Measurements from ENCODE around the gene MAVS.
"Not testable (repeated sequence)": the region's sequence is repeated elsewhere in the genome, so short reads cannot be mapped to it uniquely, and the experiment has no call there.

MAVS gene

DNA sequence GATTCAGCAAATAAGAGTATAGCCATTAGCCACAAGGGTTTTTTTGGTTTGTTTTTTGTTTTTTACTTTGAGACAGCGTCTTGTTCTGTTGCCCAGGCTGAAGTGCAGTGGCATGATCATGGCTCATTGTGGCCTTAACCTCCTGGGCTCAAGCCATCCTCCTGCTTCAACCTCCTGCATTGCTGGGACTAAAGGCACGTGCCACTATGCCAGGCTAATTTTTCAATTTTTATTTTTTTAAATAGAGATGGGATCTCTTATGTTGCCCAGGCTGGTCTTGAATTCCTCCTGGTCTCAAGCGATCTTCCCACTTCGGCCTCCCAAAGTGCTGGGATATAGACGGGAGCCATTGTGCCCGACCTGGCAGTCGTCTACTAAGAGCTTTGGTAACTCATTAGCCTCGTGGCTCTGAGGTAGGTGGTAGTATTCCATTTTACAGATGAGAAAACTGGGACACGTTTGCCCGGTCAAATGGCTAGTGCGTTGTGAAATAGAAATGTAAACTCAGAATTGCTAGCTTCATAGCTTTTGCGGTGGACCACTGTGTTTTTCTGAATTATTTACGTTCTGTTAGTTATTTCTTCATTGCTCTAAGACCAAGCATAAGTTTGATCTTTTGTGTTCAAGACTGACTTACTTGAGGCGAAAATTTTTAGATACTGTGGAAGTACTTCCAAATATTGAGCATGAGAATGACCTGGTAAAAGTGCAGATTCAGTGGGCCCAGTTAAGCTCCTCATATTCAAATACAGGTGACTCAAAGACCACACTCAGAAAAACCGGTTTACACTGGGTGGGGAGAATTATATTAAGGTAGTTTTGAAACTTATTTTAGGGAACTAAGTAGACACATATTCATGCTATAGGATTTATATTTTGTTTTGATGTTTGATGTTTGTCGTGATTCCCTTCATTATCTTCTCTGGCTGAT lies 44.6 kb downstream of the MAVS start:
- Histone ChIP-seq H3K27me3 (ENCODE audit: low read depth, low read length) (no peaks in the 10 kb centered on the region), H3K4me3 (ENCODE audit: low read depth in 1 of 2, low read length in 2 of 2) (peak overlapping the region; percentile 81 to 92), H3K36me3 (ENCODE audit: control insufficient read depth in 1 of 2, insufficient read depth in 2 of 2, low read length in 2 of 2) (peaks cover 0 to 4% of the 10 kb centered on the region in 2 donors), H3K27ac (ENCODE audit: low read length) (peak overlapping the region; percentile 21), H3K4me1 (ENCODE audit: control insufficient read depth in 1 of 2, insufficient read depth in 2 of 2, low read length in 2 of 2) (peaks cover 16 to 59% of the 10 kb centered on the region in 2 donors), H3K9me3 (ENCODE audit: control insufficient read depth in 1 of 2, low read length in 2 of 2) (no peaks in the 10 kb centered on the region)

GRCh38 chr20:3894796-3895195 lies 48.2 kb downstream of the MAVS start:
- no peak overlapping the region for H3K4me3 ChIP-seq (ENCODE audit: low read depth in 1 of 2, low read length in 2 of 2)
- H3K27me3 ChIP-seq (ENCODE audit: low read depth, low read length): no peaks in the 10 kb centered on the region
- H3K36me3 ChIP-seq (ENCODE audit: control insufficient read depth in 1 of 2, insufficient read depth in 2 of 2, low read length in 2 of 2): no peaks in the 10 kb centered on the region
- no peak overlapping the region for H3K27ac ChIP-seq (ENCODE audit: low read length)
- H3K9me3 ChIP-seq (ENCODE audit: control insufficient read depth in 1 of 2, low read length in 2 of 2): no peaks in the 10 kb centered on the region
- H3K4me1 ChIP-seq (ENCODE audit: control insufficient read depth in 1 of 2, insufficient read depth in 2 of 2, low read length in 2 of 2): peaks cover 12 to 64% of the 10 kb centered on the region in 2 donors

- Histone ChIP-seq H3K9me3 (ENCODE audit: control insufficient read depth in 1 of 2, low read length in 2 of 2) (no peaks in the 10 kb centered on the region), H3K27me3 (ENCODE audit: low read depth, low read length) (no peaks in the 10 kb centered on the region), H3K4me3 (ENCODE audit: low read depth in 1 of 2, low read length in 2 of 2) (no peak overlapping the region), H3K4me1 (ENCODE audit: control insufficient read depth in 1 of 2, insufficient read depth in 2 of 2, low read length in 2 of 2) (peaks cover 16 to 58% of the 10 kb centered on the region in 2 donors), H3K36me3 (ENCODE audit: control insufficient read depth in 1 of 2, insufficient read depth in 2 of 2, low read length in 2 of 2) (no peaks in the 10 kb centered on the region), H3K27ac (ENCODE audit: low read length) (no peak overlapping the region)
Observed at GRCh38 chr20:3896302-3896701, 49.7 kb downstream of the MAVS start.

DNA sequence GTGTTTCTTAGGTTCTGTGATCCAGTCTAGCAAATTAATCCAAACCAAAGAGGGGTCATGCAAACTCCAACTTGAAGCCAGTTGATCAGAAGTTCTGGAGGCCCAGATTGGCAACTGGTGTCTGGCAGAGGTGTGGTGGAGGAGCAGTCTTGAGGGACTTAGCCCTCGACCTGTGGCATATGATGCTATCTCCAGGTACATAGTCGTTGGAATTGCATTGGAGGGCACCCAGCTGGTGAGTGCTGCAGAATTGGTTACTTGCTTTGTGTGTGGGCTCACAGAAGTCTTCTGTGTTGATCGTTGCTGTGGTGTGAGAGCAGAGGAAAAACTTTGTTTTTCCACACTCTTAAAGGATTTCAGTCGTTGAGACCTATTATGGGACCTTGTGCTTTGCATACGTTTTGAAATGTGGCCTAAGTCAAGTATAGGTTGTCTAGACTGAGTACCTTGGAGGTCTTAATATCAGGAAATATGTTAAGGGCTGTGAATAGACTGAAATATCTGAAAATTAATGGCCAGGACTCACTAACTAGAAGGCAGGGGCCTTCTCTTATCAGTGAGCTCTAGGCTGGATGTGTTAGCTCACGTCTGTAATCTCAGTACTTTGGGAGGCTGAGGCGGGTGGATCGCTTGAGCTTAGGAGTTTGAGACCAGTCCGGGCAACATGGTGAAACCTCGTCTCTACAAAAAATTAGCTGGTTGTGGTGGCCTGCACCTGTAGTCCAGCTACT lies 50.4 kb downstream of the MAVS start:
- H3K4me1 ChIP-seq (ENCODE audit: control insufficient read depth in 1 of 2, insufficient read depth in 2 of 2, low read length in 2 of 2): peaks cover 11 to 51% of the 10 kb centered on the region in 2 donors
- no peak overlapping the region for H3K4me3 ChIP-seq (ENCODE audit: low read depth in 1 of 2, low read length in 2 of 2)

GRCh38 chr20:3898181-3898580 lies 51.5 kb downstream of the MAVS start:
- H3K4me1 ChIP-seq (ENCODE audit: control insufficient read depth in 1 of 2, insufficient read depth in 2 of 2, low read length in 2 of 2): peaks cover 8 to 41% of the 10 kb centered on the region in 2 donors
- not testable (repeated sequence) for H3K27ac ChIP-seq (ENCODE audit: low read length); H3K9me3 ChIP-seq (ENCODE audit: control insufficient read depth in 1 of 2, low read length in 2 of 2); H3K36me3 ChIP-seq (ENCODE audit: control insufficient read depth in 1 of 2, insufficient read depth in 2 of 2, low read length in 2 of 2); H3K27me3 ChIP-seq (ENCODE audit: low read depth, low read length); H3K4me3 ChIP-seq (ENCODE audit: low read depth in 1 of 2, low read length in 2 of 2)

More for the DNA sequence above, 50.4 kb downstream of the MAVS start:
- Histone ChIP-seq H3K36me3 (ENCODE audit: control insufficient read depth in 1 of 2, insufficient read depth in 2 of 2, low read length in 2 of 2) (no peaks in the 10 kb centered on the region), H3K27me3 (ENCODE audit: low read depth, low read length) (no peaks in the 10 kb centered on the region), H3K9me3 (ENCODE audit: control insufficient read depth in 1 of 2, low read length in 2 of 2) (no peaks in the 10 kb centered on the region), H3K27ac (ENCODE audit: low read length) (no peak overlapping the region)

GRCh38 chr20:3898639-3899038 lies 52.0 kb downstream of the MAVS start:
- Histone ChIP-seq H3K27me3 (ENCODE audit: low read depth, low read length) (no peaks in the 10 kb centered on the region), H3K4me3 (ENCODE audit: low read depth in 1 of 2, low read length in 2 of 2) (no peak overlapping the region), H3K4me1 (ENCODE audit: control insufficient read depth in 1 of 2, insufficient read depth in 2 of 2, low read length in 2 of 2) (peaks cover 8 to 36% of the 10 kb centered on the region in 2 donors), H3K9me3 (ENCODE audit: control insufficient read depth in 1 of 2, low read length in 2 of 2) (no peaks in the 10 kb centered on the region), H3K36me3 (ENCODE audit: control insufficient read depth in 1 of 2, insufficient read depth in 2 of 2, low read length in 2 of 2) (no peaks in the 10 kb centered on the region), H3K27ac (ENCODE audit: low read length) (no peak overlapping the region)

GRCh38 chr20:3900187-3900604 lies 53.6 kb downstream of the MAVS start:
- Histone ChIP-seq H3K4me3 (ENCODE audit: low read depth in 1 of 2, low read length in 2 of 2) (no peak overlapping the region), H3K4me1 (ENCODE audit: control insufficient read depth in 1 of 2, insufficient read depth in 2 of 2, low read length in 2 of 2) (peaks cover 5 to 35% of the 10 kb centered on the region in 2 donors), H3K36me3 (ENCODE audit: control insufficient read depth in 1 of 2, insufficient read depth in 2 of 2, low read length in 2 of 2) (no peaks in the 10 kb centered on the region), H3K27me3 (ENCODE audit: low read depth, low read length) (no peaks in the 10 kb centered on the region), H3K27ac (ENCODE audit: low read length) (no peak overlapping the region), H3K9me3 (ENCODE audit: control insufficient read depth in 1 of 2, low read length in 2 of 2) (no peaks in the 10 kb centered on the region)

DNA sequence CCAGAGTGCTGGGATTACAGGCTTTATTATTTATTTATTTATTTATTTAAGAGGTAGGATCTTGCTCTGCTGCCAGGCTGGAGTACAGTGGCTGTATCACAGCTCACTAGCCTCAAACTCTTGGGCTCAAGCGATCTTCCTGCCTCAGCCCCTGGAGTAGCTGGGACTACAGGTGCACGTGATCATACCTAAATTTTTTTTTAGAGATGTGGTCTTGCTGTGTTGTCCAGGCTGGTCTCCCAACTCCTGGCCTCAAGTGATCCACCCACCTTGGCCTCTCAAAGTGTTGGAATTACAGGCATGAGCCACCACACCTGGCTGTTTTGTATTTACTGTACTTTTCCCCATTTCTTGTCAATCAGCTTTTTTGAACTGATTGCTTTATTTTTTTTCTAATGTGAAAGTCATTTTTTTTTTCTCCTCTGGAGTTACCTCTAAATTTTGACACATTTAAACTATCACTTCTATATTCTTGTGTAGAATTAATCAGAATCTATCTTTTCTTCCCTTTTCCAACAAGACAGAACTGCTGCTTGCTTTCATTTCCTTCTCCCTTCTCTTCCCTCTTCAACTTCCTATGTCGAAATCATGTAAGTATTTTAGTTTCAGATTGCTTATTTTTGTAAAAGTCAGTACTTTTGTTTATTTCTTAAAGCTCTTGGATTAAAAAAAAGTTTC lies 54.5 kb downstream of the MAVS start:
- Histone ChIP-seq H3K4me3 (ENCODE audit: low read depth in 1 of 2, low read length in 2 of 2) (peak overlapping the region in 1 of 2 donors; percentile 18), H3K36me3 (ENCODE audit: control insufficient read depth in 1 of 2, insufficient read depth in 2 of 2, low read length in 2 of 2) (no peaks in the 10 kb centered on the region), H3K27ac (ENCODE audit: low read length) (no peak overlapping the region), H3K4me1 (ENCODE audit: control insufficient read depth in 1 of 2, insufficient read depth in 2 of 2, low read length in 2 of 2) (peaks cover 5 to 33% of the 10 kb centered on the region in 2 donors), H3K9me3 (ENCODE audit: control insufficient read depth in 1 of 2, low read length in 2 of 2) (no peaks in the 10 kb centered on the region), H3K27me3 (ENCODE audit: low read depth, low read length) (no peaks in the 10 kb centered on the region)

DNA sequence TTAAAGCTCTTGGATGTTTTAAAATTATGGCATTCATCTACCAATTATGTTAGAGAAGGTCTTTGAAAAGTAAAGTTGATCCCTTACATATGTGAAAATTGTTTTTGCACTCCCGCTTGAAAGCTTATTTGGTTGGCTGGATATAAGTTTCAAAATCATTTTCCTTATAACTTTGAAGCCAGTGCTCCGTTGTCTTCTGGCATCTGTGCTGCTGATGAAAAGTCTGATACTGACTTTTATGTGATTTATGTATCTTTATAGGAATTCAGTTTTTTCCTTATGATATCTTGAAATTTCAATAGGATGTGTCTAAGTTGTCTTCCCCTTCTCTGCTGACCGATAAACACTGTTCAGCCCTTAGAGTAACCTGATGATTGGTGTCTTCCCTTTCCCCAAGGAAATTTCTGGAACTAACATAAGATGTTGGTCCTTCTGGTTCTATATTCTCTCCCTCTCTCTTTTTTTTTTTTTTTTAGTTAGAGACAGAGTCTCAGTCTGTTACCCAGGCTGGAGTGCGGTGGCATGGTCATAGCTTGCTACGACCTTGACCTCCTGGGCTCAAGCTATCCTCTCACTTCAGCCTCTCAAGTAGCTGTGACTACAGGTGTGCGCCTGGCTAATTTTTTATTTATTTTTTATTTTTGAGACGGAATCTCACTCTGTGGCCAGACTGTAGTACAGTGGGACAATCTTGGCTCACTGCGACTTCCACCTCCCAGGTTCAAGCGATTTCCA lies 55.2 kb downstream of the MAVS start:
- Histone ChIP-seq H3K27ac (ENCODE audit: low read length) (peak overlapping the region; percentile 10), H3K4me1 (ENCODE audit: control insufficient read depth in 1 of 2, insufficient read depth in 2 of 2, low read length in 2 of 2) (peaks cover 5 to 26% of the 10 kb centered on the region in 2 donors), H3K36me3 (ENCODE audit: control insufficient read depth in 1 of 2, insufficient read depth in 2 of 2, low read length in 2 of 2) (no peaks in the 10 kb centered on the region), H3K4me3 (ENCODE audit: low read depth in 1 of 2, low read length in 2 of 2) (peak overlapping the region in 1 of 2 donors; percentile 18), H3K9me3 (ENCODE audit: control insufficient read depth in 1 of 2, low read length in 2 of 2) (no peaks in the 10 kb centered on the region), H3K27me3 (ENCODE audit: low read depth, low read length) (no peaks in the 10 kb centered on the region)

GRCh38 chr20:3902446-3902845 lies 55.8 kb downstream of the MAVS start:
- H3K36me3 ChIP-seq (ENCODE audit: control insufficient read depth in 1 of 2, insufficient read depth in 2 of 2, low read length in 2 of 2): no peaks in the 10 kb centered on the region
- H3K4me3 ChIP-seq (ENCODE audit: low read depth in 1 of 2, low read length in 2 of 2): no peak overlapping the region
- H3K9me3 ChIP-seq (ENCODE audit: control insufficient read depth in 1 of 2, low read length in 2 of 2): no peaks in the 10 kb centered on the region
- H3K27me3 ChIP-seq (ENCODE audit: low read depth, low read length): no peaks in the 10 kb centered on the region
- no peak overlapping the region for H3K27ac ChIP-seq (ENCODE audit: low read length)
- peaks cover 5 to 25% of the 10 kb centered on the region in 2 donors for H3K4me1 ChIP-seq (ENCODE audit: control insufficient read depth in 1 of 2, insufficient read depth in 2 of 2, low read length in 2 of 2)
